Neutrophil (primary cell): ENCODE measurements around the gene OXCT2.
"Not testable (repeated sequence)": the region's sequence is repeated elsewhere in the genome, so short reads cannot be mapped to it uniquely, and the experiment has no call there.

Source experiments
- H3K27ac ChIP-seq: fragments of 200-600 bp; sonication (generic); 2 replicates; pipeline ENCODE4 v1.5.1; 2016; ENCODE audit warnings: mild to moderate bottlenecking, moderate library complexity
- H3K27me3 ChIP-seq: fragments of 200-600 bp; sonication (generic); 2 replicates; pipeline ENCODE4 v1.6.0; 2016; ENCODE audit warnings: mild to moderate bottlenecking
- H3K36me3 ChIP-seq: fragments of 200-600 bp; sonication (generic); 2 replicates; pipeline ENCODE4 v1.5.1; 2017
- H3K4me1 ChIP-seq, 2 experiments: fragments of 200-600 bp in 1 of 2; sonication (generic) in 1 of 2; 1 replicate in 1 of 2; 2 replicates in 1 of 2; pipeline versions ENCODE4 v1.5.1 to v1.6.1; 2013 to 2016; ENCODE audit warnings: low read depth in 1 of 2, low read length in 1 of 2, mild to moderate bottlenecking in 1 of 2, moderate library complexity in 1 of 2; ENCODE audit not compliant: control insufficient read depth in 1 of 2, insufficient read depth in 1 of 2
- H3K4me3 ChIP-seq, 2 experiments: fragments of 200-600 bp in 1 of 2; sonication (generic) in 1 of 2; 1 replicate in 1 of 2; 2 replicates in 1 of 2; pipeline ENCODE4 v1.5.1; 2013 to 2016; ENCODE audit warnings: low read depth in 1 of 2, low read length in 1 of 2, mild to moderate bottlenecking in 1 of 2, moderate library complexity in 1 of 2
- H3K9me3 ChIP-seq: fragments of 200-600 bp; sonication (generic); 2 replicates; pipeline ENCODE4 v1.5.1; 2016
- TF ChIP-seq, protein P1 (sequence below): fragments of 200-600 bp; sonication (generic); IDR thresholded peaks from 2 replicates; pipeline ENCODE4 v1.5.1; 2016; ENCODE audit warnings: antibody characterized with exemption

OXCT2 gene

DNA sequence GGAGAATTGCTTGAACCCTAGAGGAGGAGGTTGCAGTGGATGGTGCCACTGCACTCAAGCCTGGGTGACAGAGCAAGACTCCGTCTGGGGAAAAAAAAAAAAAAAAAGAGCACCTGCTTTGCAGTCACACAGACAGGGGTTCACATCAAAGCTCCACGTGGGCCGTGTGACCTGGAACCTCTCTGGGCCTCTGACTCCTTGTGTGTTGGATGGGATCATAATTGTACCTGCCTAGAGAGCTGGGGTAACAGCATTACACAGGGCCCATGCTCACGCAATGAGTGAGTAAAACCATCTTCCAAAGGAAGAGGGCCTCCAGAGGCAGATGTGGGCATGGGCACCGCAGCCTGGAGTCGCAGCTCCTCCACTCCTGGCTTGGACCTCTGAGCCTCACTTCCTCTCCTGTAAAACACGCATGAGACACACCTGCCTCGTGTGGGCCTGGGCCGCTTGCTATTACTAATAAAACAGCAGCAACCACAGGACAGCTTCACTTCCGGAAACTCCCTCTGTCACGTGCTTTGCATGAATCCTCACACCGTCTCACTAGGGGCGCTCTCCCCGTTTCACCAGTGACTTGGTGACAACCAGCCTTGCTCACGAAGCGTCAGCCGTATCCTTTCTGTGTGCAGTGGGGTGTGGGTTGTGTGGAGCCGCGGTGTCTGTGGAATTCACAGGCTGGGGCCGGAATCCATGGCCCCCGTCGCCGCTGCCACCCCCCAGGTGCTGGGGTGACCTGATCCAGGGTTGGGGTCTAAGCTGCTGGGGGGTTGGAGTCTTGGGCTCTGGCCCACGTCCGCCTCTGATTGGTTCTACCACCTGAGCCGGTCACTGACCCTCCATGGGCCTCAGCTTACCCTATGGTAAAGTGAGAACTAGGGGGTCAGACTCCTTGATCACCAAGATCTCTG, 28.0 kb upstream of the OXCT2 start:
- H3K9me3 ChIP-seq, H3K27me3 ChIP-seq, H3K36me3 ChIP-seq: not testable (repeated sequence)
- H3K27ac ChIP-seq, result peak overlapping the region; percentile 87
- peaks cover 33 to 41% of the 10 kb centered on the region in 2 experiments for H3K4me1 ChIP-seq
- TF ChIP-seq, protein P1, sequence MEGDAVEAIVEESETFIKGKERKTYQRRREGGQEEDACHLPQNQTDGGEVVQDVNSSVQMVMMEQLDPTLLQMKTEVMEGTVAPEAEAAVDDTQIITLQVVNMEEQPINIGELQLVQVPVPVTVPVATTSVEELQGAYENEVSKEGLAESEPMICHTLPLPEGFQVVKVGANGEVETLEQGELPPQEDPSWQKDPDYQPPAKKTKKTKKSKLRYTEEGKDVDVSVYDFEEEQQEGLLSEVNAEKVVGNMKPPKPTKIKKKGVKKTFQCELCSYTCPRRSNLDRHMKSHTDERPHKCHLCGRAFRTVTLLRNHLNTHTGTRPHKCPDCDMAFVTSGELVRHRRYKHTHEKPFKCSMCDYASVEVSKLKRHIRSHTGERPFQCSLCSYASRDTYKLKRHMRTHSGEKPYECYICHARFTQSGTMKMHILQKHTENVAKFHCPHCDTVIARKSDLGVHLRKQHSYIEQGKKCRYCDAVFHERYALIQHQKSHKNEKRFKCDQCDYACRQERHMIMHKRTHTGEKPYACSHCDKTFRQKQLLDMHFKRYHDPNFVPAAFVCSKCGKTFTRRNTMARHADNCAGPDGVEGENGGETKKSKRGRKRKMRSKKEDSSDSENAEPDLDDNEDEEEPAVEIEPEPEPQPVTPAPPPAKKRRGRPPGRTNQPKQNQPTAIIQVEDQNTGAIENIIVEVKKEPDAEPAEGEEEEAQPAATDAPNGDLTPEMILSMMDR, result peak; percentile 70
- H3K4me3 ChIP-seq, result peak overlapping the region; percentile 51 to 55

DNA sequence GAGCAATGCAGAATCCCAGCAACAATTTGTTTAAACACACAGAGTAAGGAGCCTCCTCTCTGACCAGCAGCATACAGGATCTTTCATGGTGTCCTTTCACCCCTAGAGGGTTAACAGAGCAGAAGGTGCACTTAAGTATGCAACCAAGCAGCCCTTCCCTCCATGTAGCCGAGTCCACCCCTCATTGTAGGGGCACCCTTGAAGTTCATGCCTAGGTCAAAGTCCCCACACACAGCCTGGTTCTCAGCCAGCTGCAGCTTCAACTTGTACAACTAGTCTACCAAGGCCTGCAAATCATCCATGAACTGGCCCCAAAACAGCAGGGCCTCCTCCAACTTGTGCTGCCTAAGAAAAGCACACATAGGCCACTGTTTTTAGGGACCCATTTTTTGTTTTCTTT, 24.5 kb upstream of the OXCT2 start:
- no peak overlapping the region for H3K4me3 ChIP-seq
- no peak overlapping the region for H3K27ac ChIP-seq
- TF ChIP-seq, protein P1, result no peak
- no peaks in the 10 kb centered on the region for H3K9me3 ChIP-seq
- peaks cover 39% of the 10 kb centered on the region in 2 experiments for H3K4me1 ChIP-seq
- H3K27me3 ChIP-seq, result peaks cover 10% of the 10 kb centered on the region
- H3K36me3 ChIP-seq, result no peaks in the 10 kb centered on the region

DNA sequence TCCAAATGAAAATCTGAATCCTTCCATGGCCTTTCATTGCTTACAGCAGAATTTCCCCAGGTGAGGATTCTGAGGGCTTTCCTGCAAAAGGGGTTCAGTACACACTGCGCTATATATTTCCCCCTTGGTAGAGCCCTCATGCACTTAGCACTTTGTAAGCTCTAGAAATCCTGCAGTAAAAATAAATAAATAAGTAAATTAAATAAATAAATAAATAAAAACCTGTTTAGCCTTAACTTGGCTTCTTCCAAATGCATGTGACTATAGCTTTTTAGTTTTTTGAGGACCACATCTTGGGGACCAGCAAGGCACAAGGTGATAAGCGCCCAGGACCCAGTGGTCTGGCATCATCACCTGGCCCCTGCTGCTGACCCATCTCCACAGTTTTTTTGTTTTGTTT, 20.7 kb upstream of the OXCT2 start:
- H3K27ac ChIP-seq, result no peak overlapping the region
- no peak overlapping the region for H3K4me3 ChIP-seq
- TF ChIP-seq, protein P1, result no peak
- no peaks in the 10 kb centered on the region for H3K9me3 ChIP-seq
- peaks cover 21 to 26% of the 10 kb centered on the region in 2 experiments for H3K4me1 ChIP-seq
- H3K36me3 ChIP-seq, result no peaks in the 10 kb centered on the region
- H3K27me3 ChIP-seq, result peaks cover 48% of the 10 kb centered on the region

DNA sequence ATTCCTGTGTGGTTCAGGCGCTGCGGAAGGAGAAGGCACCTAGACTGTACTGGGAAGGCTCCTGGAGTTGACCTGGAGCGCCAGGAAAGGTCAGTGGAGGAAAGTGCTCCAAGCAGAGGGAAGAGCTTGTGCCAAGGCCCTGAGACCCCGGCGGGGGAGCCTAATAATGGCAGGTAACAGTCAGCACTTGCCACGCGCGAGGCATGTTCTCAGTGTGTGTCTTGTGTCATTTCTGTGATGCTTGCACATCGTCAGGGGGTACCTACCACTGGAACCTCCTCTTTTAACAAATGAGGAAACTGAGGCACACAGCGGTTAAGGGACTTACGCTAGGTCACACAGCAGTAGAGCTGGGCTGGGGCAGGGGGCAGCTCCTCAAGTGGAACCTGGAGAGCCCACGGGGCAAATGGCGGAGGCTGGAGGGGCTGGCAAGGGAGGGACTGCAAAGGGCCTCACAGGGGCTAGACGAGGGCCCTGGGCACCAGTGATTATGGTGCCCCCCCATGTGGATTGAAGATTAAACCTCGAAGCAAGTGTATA, 18.5 kb upstream of the OXCT2 start:
- H3K9me3 ChIP-seq, result no peaks in the 10 kb centered on the region
- H3K27ac ChIP-seq, result no peak overlapping the region
- no peaks in the 10 kb centered on the region for H3K36me3 ChIP-seq
- peaks cover 55% of the 10 kb centered on the region for H3K27me3 ChIP-seq
- H3K4me3 ChIP-seq, result peak overlapping the region; percentile 62 to 71
- peaks cover 21 to 26% of the 10 kb centered on the region in 2 experiments for H3K4me1 ChIP-seq
- TF ChIP-seq, protein P1, result no peak

DNA sequence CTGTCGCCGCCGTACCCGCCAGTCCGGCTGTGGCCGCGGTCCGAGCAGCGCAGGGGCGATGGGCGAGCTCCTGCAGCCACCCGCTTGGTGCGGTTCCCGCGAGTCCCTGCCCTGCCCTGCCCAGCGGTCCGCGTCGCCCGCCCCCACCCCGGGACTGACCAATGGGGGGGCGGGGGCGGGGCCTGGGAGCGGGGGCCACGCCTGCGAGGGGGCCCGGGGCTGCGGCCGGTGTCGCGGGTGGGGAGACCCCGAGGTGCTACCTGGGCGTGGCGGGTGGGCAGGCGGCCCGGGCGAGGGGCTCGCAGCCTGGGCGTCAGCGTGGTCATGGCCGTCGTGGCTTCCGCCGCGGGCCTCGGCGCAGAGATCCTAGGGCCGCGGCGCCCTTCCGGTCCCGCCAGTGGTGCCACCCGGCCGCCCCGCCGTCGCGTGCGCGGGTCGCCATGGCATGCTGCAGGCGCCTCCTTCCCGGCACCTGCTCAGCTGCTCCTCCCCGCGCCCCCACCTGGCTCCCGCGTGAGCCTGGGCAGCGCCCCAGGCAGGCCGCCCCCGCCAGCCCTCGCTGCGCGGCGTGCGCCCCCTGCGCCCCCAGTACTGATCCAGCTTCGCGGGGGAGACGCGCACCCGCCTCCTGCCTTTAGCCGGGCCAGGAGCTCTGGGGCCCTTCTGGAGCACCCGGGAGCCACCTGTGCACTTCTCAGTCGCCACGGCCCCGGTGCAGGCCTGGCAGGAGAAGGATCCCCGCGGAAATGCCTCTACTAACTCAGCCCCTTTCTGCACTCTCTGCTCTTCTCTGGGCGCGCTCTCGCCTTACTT, 17.8 kb upstream of the OXCT2 start, which contains the start of gene BMP8B:
Gene BMP8B, minus strand, starts transcription at position 108 of the 813 bp plus-strand sequence. CDS start 380 bp downstream, outside the sequence.
- Histone ChIP-seq H3K4me3 (peak within 1 kb of the TSS; percentile 62 to 71), H3K27me3 (peaks cover 55% of the 10 kb centered on the region), H3K27ac (peak within 1 kb of the TSS; percentile 38), H3K36me3 (no peaks in the 10 kb centered on the region), H3K4me1 (peaks cover 21 to 24% of the 10 kb centered on the region in 2 experiments), H3K9me3 (no peaks in the 10 kb centered on the region)
- TF ChIP-seq, protein P1, result no peak
